Mesothelial cell of epicardium (in vitro differentiated cells): Measurements from ENCODE around the gene SLC35E3. TPM values are rescaled to one million over a fixed set of nuclear protein-coding genes. Genes with fewer than 3 reads are reported as not detected.

Experiments used
- DNase-seq, 2 experiments: peaks; one replicate each; pipeline ENCODE4 v3.0.0; 2021; ENCODE audit warnings: low spot score in 2 of 2; ENCODE audit not compliant: unreplicated experiment in 2 of 2
- H3K27ac Mint-ChIP-seq: 2 replicates; pipeline ENCODE4 v1.8.0; 2021; ENCODE audit warnings: mixed read lengths
- H3K27me3 Mint-ChIP-seq: 2 replicates; pipeline ENCODE4 v1.8.0; 2021; ENCODE audit warnings: low read depth, mixed read lengths
- H3K36me3 Mint-ChIP-seq: 2 replicates; pipeline ENCODE4 v1.8.0; 2021; ENCODE audit warnings: mixed read lengths
- H3K4me1 Mint-ChIP-seq: 2 replicates; pipeline ENCODE4 v1.8.0; 2021; ENCODE audit warnings: mixed read lengths
- H3K4me3 Mint-ChIP-seq: 2 replicates; pipeline ENCODE4 v1.8.0; 2021; ENCODE audit warnings: mild to moderate bottlenecking, moderate library complexity, mixed read lengths
- H3K9me3 Mint-ChIP-seq: 2 replicates; pipeline ENCODE4 v1.8.0; 2021; ENCODE audit warnings: mixed read lengths
- total RNA-seq: library from RNA; stranded (reverse); gene quantifications from 3 replicates; pipeline ENCODE4 v1.2.1, GENCODE V29; 2021
- TF ChIP-seq, protein P1 (sequence below): fragments of 200-600 bp; sonication (generic); IDR thresholded peaks from one replicate; pipeline ENCODE4 v1.5.0; 2021; ENCODE audit warnings: antibody characterized with exemption; ENCODE audit not compliant: unreplicated experiment

SLC35E3 gene
- total RNA-seq, 1 donor from 2014 or later = 12.3 TPM

DNA sequence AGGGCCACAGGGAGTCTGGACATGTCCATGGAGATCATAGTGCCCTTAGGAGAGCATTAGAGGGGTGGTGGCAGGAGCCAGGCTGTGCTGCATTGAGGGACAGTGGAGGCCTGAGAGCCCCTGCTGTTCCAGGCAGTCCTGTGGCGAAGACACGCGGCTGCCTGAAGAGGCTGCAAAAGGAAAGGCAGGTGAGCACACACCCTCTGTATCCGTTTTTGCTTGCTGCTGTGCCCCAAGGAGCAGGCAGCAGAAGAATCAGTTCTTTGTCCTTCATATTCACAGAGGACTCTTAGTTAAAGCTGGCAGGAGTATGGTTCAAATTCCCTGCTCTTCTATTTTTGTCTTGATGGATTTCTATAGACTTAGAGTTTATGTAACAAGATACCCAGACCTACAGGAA, 4.5 kb downstream of the SLC35E3 start:
- no peak overlapping the region for H3K4me3 Mint-ChIP-seq
- H3K27ac Mint-ChIP-seq = no peak overlapping the region
- TF ChIP-seq, protein P1, sequence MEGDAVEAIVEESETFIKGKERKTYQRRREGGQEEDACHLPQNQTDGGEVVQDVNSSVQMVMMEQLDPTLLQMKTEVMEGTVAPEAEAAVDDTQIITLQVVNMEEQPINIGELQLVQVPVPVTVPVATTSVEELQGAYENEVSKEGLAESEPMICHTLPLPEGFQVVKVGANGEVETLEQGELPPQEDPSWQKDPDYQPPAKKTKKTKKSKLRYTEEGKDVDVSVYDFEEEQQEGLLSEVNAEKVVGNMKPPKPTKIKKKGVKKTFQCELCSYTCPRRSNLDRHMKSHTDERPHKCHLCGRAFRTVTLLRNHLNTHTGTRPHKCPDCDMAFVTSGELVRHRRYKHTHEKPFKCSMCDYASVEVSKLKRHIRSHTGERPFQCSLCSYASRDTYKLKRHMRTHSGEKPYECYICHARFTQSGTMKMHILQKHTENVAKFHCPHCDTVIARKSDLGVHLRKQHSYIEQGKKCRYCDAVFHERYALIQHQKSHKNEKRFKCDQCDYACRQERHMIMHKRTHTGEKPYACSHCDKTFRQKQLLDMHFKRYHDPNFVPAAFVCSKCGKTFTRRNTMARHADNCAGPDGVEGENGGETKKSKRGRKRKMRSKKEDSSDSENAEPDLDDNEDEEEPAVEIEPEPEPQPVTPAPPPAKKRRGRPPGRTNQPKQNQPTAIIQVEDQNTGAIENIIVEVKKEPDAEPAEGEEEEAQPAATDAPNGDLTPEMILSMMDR = no peak
- H3K9me3 Mint-ChIP-seq = no peaks in the 10 kb centered on the region
- no peaks in the 10 kb centered on the region for H3K27me3 Mint-ChIP-seq
- no peak for DNase-seq
- peaks cover 19% of the 10 kb centered on the region for H3K4me1 Mint-ChIP-seq
- H3K36me3 Mint-ChIP-seq = peaks cover 24% of the 10 kb centered on the region

DNA sequence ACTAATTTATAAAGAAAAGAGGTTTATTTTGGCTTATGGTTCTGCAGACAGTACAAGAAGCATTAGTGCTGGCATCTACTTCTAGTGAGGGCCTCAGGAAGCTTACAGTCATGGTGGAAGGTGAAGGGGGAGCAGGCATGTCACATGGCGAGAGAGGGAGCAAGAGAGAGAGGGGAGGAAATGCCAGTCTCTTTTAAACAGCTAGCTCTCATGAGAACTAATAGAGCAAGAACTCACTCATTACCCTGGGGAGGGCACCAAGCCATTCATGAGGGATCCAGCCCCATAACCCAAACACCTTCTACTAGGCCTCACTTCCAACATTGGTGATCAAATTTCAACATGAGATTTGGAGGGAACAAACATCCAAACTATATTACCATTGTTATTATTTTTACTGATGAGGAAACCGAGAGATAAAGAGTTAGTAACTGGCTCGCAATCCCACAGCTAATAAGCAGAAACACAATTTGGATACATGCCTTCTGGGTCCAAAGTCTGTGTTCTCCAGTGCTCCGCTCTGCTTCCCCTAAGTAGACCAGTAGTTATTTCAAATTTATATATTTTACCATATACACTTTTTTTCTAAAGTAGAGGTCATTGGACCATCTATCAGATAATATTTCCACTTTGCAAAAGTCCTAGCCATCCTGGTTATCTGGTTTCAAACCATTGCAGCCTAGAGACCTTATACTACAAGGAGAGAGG, 9.7 kb downstream of the SLC35E3 start:
- Mint-ChIP-seq H3K9me3 (no peaks in the 10 kb centered on the region), H3K36me3 (peaks cover 50% of the 10 kb centered on the region), H3K4me3 (no peak overlapping the region), H3K27ac (no peak overlapping the region), H3K4me1 (no peaks in the 10 kb centered on the region), H3K27me3 (no peaks in the 10 kb centered on the region)
- TF ChIP-seq, protein P1 = no peak
- DNase-seq = no peak

DNA sequence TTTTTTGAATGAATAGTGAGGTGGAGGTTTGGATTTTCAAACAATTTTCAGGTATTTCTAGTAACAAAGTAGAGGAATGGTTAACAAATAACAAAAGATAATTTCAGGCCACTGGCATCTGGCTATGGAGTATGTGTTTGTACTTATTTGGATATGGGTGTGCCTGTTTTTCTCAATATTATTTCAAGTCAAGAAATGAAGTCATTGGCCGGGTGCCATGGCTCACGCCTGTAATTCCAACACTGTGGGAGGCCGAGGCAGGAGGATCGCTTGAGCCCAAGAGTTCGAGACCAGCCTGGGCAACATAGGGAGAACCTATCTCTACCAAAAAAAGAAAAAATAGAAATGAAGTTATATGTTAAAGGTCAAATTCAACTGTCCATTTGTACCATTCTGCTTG, 13.9 kb downstream of the SLC35E3 start:
- no peaks in the 10 kb centered on the region for H3K9me3 Mint-ChIP-seq
- H3K36me3 Mint-ChIP-seq = peaks cover 58% of the 10 kb centered on the region
- DNase-seq = no peak
- no peak overlapping the region for H3K27ac Mint-ChIP-seq
- no peaks in the 10 kb centered on the region for H3K27me3 Mint-ChIP-seq
- no peak overlapping the region for H3K4me3 Mint-ChIP-seq
- TF ChIP-seq, protein P1 = no peak
- no peaks in the 10 kb centered on the region for H3K4me1 Mint-ChIP-seq

DNA sequence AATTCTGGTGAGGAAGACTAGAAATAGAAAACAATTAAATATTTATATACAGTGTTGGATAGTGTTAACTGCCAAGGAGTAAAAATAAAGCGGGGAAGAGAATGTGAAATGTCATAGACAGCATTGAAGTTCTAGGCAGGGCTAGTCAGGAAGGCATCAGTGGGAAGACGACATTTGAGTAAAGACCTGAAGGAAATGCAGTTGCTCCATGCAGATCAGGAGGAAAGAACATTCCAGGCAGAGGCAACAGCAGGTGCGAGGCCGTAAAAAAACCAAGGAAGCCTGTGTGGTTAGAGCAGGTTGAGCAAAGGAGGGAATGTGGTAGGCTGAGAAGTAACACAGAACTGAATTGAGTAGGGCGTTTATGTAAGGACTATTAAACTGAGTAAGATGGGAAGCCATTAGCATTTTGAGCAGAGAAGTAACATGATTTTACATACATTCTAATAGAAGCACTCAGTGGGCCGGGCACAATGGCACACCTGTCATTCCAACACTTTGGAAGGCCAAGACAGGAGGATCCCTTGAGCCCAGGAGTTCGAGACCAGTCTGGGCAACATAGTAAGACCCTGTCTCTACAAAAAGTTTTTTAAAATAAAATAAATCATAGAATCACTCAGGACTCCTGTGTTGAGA, 14.9 kb downstream of the SLC35E3 start:
- H3K36me3 Mint-ChIP-seq = peaks cover 50% of the 10 kb centered on the region
- no peak overlapping the region for H3K27ac Mint-ChIP-seq
- no peak for DNase-seq
- no peaks in the 10 kb centered on the region for H3K9me3 Mint-ChIP-seq
- no peak overlapping the region for H3K4me3 Mint-ChIP-seq
- TF ChIP-seq, protein P1 = no peak
- no peaks in the 10 kb centered on the region for H3K4me1 Mint-ChIP-seq
- no peaks in the 10 kb centered on the region for H3K27me3 Mint-ChIP-seq

DNA sequence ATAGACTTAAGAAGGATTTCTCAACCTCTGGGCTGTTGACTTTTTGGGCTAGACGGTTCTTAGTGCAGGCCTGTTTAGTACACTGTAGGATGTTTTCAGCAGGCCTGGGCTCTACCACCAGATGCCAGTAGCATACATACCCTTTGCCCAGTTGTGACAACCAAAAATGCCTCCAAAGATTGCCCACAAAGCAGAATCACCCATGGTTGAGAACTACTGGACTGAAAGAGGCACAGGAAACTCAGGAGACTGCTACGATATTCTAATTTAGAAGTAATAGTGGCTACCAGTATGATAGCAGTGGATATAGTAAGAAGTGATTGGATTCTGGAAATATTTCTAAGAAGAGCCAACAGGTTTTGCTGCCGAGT, 15.5 kb downstream of the SLC35E3 start:
- DNase-seq = no peak
- no peak overlapping the region for H3K27ac Mint-ChIP-seq
- peaks cover 45% of the 10 kb centered on the region for H3K36me3 Mint-ChIP-seq
- no peaks in the 10 kb centered on the region for H3K4me1 Mint-ChIP-seq
- no peaks in the 10 kb centered on the region for H3K27me3 Mint-ChIP-seq
- H3K9me3 Mint-ChIP-seq = no peaks in the 10 kb centered on the region
- H3K4me3 Mint-ChIP-seq = no peak overlapping the region
- TF ChIP-seq, protein P1 = no peak
